Measurements from ENCODE around the gene OR51B5. TPM values are rescaled to one million over a fixed set of nuclear protein-coding genes. Genes with fewer than 3 reads are reported as not detected.

The OR51B5 gene
- total RNA-seq, 1 donor from 2014 or later = not detected

DNA sequence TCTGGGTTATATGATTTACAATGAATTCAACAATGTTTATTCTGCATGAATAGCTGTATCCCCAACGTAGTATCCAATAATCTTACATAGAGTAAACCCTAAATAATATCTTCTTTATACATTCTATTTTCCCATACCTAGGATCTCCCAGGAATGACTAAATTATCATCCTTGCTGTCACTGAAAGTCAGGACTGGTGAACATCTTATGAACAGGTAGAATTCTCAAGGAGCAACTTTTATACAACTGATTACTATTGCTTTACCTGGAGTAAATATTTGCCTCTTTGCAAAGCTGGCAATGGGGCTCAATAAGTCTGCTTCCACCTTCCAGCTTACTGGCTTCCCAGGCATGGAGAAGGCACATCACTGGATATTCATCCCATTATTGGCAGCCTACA lies 7.9 kb upstream of the OR51B5 start, which contains the start of gene OR51B6:
OR51B6 (plus strand) TSS at position 301 of the 400 bp plus-strand sequence; CDS start at position 301, 0 bp downstream.
- no peaks in the 10 kb centered on the region for H3K79me2 ChIP-seq (ENCODE audit: insufficient read depth, low read length)
- H3K9ac ChIP-seq (ENCODE audit: low read length) = no peak within 1 kb of the TSS
- Mint-ChIP-seq H3K36me3 (ENCODE audit: low read depth, unreplicated experiment) (no peaks in the 10 kb centered on the region), H3K9me3 (ENCODE audit: unreplicated experiment) (no peaks in the 10 kb centered on the region), H3K27ac (ENCODE audit: unreplicated experiment) (no peak within 1 kb of the TSS), H3K4me3 (ENCODE audit: unreplicated experiment) (no peak within 1 kb of the TSS), H3K27me3 (ENCODE audit: low read depth, unreplicated experiment) (peaks cover 8% of the 10 kb centered on the region), H3K4me1 (ENCODE audit: low read depth, unreplicated experiment) (no peaks in the 10 kb centered on the region)
- H3K27me3 ChIP-seq (ENCODE audit: insufficient read depth, low read length) = no peaks in the 10 kb centered on the region
- no peaks in the 10 kb centered on the region for H3K9me3 ChIP-seq (ENCODE audit: insufficient read depth, low read depth, low read length)
- H3K4me3 ChIP-seq (ENCODE audit: insufficient read depth, low read depth, low read length) = no peak within 1 kb of the TSS
- no peaks in the 10 kb centered on the region for H4K20me1 ChIP-seq (ENCODE audit: insufficient read depth, low read length)
- no peaks in the 10 kb centered on the region for H3K4me1 ChIP-seq (ENCODE audit: insufficient read depth, low read length)
- H2AFZ ChIP-seq (ENCODE audit: low read depth, low read length) = no peak within 1 kb of the TSS
- no peak for DNase-seq (ENCODE audit: low read depth)
- H3K27ac ChIP-seq (ENCODE audit: low read depth, low read length) = no peak within 1 kb of the TSS
- FAIRE-seq = no peak
- TF ChIP-seq, protein P1, sequence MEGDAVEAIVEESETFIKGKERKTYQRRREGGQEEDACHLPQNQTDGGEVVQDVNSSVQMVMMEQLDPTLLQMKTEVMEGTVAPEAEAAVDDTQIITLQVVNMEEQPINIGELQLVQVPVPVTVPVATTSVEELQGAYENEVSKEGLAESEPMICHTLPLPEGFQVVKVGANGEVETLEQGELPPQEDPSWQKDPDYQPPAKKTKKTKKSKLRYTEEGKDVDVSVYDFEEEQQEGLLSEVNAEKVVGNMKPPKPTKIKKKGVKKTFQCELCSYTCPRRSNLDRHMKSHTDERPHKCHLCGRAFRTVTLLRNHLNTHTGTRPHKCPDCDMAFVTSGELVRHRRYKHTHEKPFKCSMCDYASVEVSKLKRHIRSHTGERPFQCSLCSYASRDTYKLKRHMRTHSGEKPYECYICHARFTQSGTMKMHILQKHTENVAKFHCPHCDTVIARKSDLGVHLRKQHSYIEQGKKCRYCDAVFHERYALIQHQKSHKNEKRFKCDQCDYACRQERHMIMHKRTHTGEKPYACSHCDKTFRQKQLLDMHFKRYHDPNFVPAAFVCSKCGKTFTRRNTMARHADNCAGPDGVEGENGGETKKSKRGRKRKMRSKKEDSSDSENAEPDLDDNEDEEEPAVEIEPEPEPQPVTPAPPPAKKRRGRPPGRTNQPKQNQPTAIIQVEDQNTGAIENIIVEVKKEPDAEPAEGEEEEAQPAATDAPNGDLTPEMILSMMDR (IDR thresholded peaks at IDR 0.05; ENCODE audit: insufficient read depth, low read depth, low read length) = no peak
- TF ChIP-seq EZH2 (IDR thresholded peaks at IDR 0.05; ENCODE audit: insufficient read depth, low read length) = no peak
- no peaks in the 10 kb centered on the region for H3K36me3 ChIP-seq (ENCODE audit: insufficient read depth, low read length)
- H3K4me2 ChIP-seq (ENCODE audit: low read length) = no peak within 1 kb of the TSS

DNA sequence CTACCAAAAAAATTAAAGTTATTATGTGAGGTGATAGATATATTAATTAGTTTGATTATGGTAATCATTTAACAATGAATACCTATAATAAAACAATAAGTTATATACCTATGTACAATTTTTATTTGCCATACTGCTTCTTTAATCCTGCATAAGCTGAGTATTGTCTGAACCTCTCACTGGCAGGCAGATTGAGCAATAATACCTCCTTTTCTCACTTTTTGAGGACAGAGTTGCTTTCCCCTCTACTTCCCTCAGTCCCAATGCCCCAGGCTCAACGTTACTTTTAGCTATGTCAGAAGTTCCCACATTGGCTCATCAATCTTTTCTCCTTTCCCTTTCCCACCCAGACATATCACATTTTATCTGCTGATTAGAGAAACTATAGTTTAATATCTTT lies 6.2 kb upstream of the OR51B5 start:
- no peaks in the 10 kb centered on the region for H3K36me3 ChIP-seq (ENCODE audit: insufficient read depth, low read length)
- H3K27me3 ChIP-seq (ENCODE audit: insufficient read depth, low read length) = no peaks in the 10 kb centered on the region
- Mint-ChIP-seq H3K27ac (ENCODE audit: unreplicated experiment) (no peak overlapping the region), H3K36me3 (ENCODE audit: low read depth, unreplicated experiment) (no peaks in the 10 kb centered on the region), H3K4me1 (ENCODE audit: low read depth, unreplicated experiment) (no peaks in the 10 kb centered on the region), H3K27me3 (ENCODE audit: low read depth, unreplicated experiment) (peaks cover 6% of the 10 kb centered on the region), H3K9me3 (ENCODE audit: unreplicated experiment) (no peaks in the 10 kb centered on the region), H3K4me3 (ENCODE audit: unreplicated experiment) (no peak overlapping the region)
- TF ChIP-seq, protein P1 (IDR thresholded peaks at IDR 0.05; ENCODE audit: insufficient read depth, low read depth, low read length) = no peak
- TF ChIP-seq EZH2 (IDR thresholded peaks at IDR 0.05; ENCODE audit: insufficient read depth, low read length) = no peak
- H3K4me1 ChIP-seq (ENCODE audit: insufficient read depth, low read length) = no peaks in the 10 kb centered on the region
- no peak overlapping the region for H3K4me2 ChIP-seq (ENCODE audit: low read length)
- DNase-seq (ENCODE audit: low read depth) (no peak), FAIRE-seq (no peak)
- H2AFZ ChIP-seq (ENCODE audit: low read depth, low read length) = no peak overlapping the region
- no peak overlapping the region for H3K27ac ChIP-seq (ENCODE audit: low read depth, low read length)
- no peak overlapping the region for H3K4me3 ChIP-seq (ENCODE audit: insufficient read depth, low read depth, low read length)
- H3K79me2 ChIP-seq (ENCODE audit: insufficient read depth, low read length) = no peaks in the 10 kb centered on the region
- no peak overlapping the region for H3K9ac ChIP-seq (ENCODE audit: low read length)
- no peaks in the 10 kb centered on the region for H3K9me3 ChIP-seq (ENCODE audit: insufficient read depth, low read depth, low read length)
- H4K20me1 ChIP-seq (ENCODE audit: insufficient read depth, low read length) = no peaks in the 10 kb centered on the region

DNA sequence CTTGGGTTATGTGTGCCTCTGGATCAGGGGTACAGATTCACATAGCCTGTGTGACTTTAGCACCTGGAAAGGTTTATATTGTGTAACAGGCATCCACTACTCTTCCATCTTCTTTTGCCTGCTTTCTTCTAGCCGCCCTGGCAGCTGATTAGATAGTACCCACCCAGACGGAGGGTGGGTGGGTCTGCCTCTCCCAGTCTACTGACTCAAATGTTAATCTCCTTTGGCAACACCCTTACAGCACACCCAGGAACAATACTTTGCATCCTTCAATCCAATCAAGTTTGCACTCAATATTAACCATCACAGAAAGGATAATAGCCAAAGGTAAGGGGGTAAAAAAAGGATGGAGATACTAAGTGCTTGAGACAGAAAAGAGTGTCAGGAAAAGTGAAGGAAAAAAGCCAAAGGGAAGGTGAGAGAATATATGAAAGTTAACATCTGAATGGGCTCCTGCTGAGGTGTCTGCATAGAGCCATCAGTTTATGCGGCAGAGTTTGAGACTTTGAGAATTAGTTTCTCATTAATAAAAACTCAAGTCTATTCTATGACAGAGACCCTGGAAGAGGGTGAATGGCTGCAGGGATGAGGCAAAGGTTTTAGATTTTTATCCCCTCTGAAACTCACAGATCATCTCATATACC lies 5.3 kb upstream of the OR51B5 start:
- H3K9me3 Mint-ChIP-seq (ENCODE audit: unreplicated experiment) = no peaks in the 10 kb centered on the region
- no peak for DNase-seq (ENCODE audit: low read depth)
- no peak overlapping the region for H3K4me3 Mint-ChIP-seq (ENCODE audit: unreplicated experiment)
- no peak overlapping the region for H3K27ac ChIP-seq (ENCODE audit: low read depth, low read length)
- FAIRE-seq = no peak
- no peak overlapping the region for H2AFZ ChIP-seq (ENCODE audit: low read depth, low read length)
- no peaks in the 10 kb centered on the region for H3K4me1 ChIP-seq (ENCODE audit: insufficient read depth, low read length)
- H3K9me3 ChIP-seq (ENCODE audit: insufficient read depth, low read depth, low read length) = no peaks in the 10 kb centered on the region
- no peaks in the 10 kb centered on the region for H3K27me3 ChIP-seq (ENCODE audit: insufficient read depth, low read length)
- peaks cover 6% of the 10 kb centered on the region for H3K27me3 Mint-ChIP-seq (ENCODE audit: low read depth, unreplicated experiment)
- no peaks in the 10 kb centered on the region for H3K79me2 ChIP-seq (ENCODE audit: insufficient read depth, low read length)
- H3K4me1 Mint-ChIP-seq (ENCODE audit: low read depth, unreplicated experiment) = no peaks in the 10 kb centered on the region
- TF ChIP-seq EZH2 (IDR thresholded peaks at IDR 0.05; ENCODE audit: insufficient read depth, low read length) = no peak
- TF ChIP-seq, protein P1 (IDR thresholded peaks at IDR 0.05; ENCODE audit: insufficient read depth, low read depth, low read length) = no peak
- no peak overlapping the region for H3K4me2 ChIP-seq (ENCODE audit: low read length)
- H3K36me3 Mint-ChIP-seq (ENCODE audit: low read depth, unreplicated experiment) = no peaks in the 10 kb centered on the region
- no peak overlapping the region for H3K9ac ChIP-seq (ENCODE audit: low read length)
- H3K4me3 ChIP-seq (ENCODE audit: insufficient read depth, low read depth, low read length) = no peak overlapping the region
- no peak overlapping the region for H3K27ac Mint-ChIP-seq (ENCODE audit: unreplicated experiment)
- H4K20me1 ChIP-seq (ENCODE audit: insufficient read depth, low read length) = no peaks in the 10 kb centered on the region
- no peaks in the 10 kb centered on the region for H3K36me3 ChIP-seq (ENCODE audit: insufficient read depth, low read length)

All from astrocyte (in vitro differentiated cells and primary cell).